Tibial artery (tissue), 4 donors: ENCODE results near the gene MAP1LC3B.
"Not testable (repeated sequence)": the region's sequence is repeated elsewhere in the genome, so short reads cannot be mapped to it uniquely, and the experiment has no call there.

ENCODE experiments used
- DNase-seq, 2 donors: peaks; one replicate each; pipeline ENCODE4 v3.0.0-alpha.2; 2019
- H3K27ac ChIP-seq, 2 donors: fragments of 200-600 bp; sonication (generic) in 1 of 2; 1 replicate in 1 of 2; 2 replicates in 1 of 2; pipeline ENCODE4 v1.5.1; 2018 to 2019; ENCODE audit warnings: mild to moderate bottlenecking in 1 of 2
- H3K27me3 ChIP-seq, 2 donors: fragments of 200-600 bp; sonication (generic) in 1 of 2; one replicate each; pipeline versions ENCODE4 v1.5.1 to v1.6.0; 2016 to 2019
- H3K36me3 ChIP-seq, 3 donors: fragments of 200-600 bp; sonication (generic) in 2 of 3; one replicate each; pipeline ENCODE4 v1.5.1; 2016 to 2019; ENCODE audit warnings: mild to moderate bottlenecking in 2 of 3
- H3K4me1 ChIP-seq, 4 donors: fragments of 200-600 bp; sonication (generic) in 2 of 4; 1 replicate in 3 of 4; 2 replicates in 1 of 4; pipeline ENCODE4 v1.5.1; 2016 to 2019
- H3K4me3 ChIP-seq, 2 donors: fragments of 200-600 bp; sonication (generic) in 1 of 2; 1 replicate in 1 of 2; 2 replicates in 1 of 2; pipeline ENCODE4 v1.5.1; 2018 to 2019; ENCODE audit warnings: mild to moderate bottlenecking in 2 of 2
- H3K9me3 ChIP-seq, 3 donors: fragments of 200-600 bp; sonication (generic) in 1 of 3; one replicate each; pipeline ENCODE4 v1.5.1; 2016 to 2019
- intact Hi-C: fragments of 100-400 bp; cut with DNase I; formaldehyde crosslinking; loops from one replicate; pipeline ENCODE4 v1.15.0; 2023; ENCODE audit warnings: low total_unique reads
- TF ChIP-seq, protein P1 (sequence below), 2 experiments: fragments of 200-600 bp in 1 of 2; fragments of 450-650 bp in 1 of 2; IDR thresholded peaks; one replicate each; pipeline ENCODE4 v1.5.1; 2017 to 2019; ENCODE audit warnings: antibody characterized with exemption in 2 of 2, mild to moderate bottlenecking in 1 of 2, moderate library complexity in 1 of 2

Gene MAP1LC3B

DNA sequence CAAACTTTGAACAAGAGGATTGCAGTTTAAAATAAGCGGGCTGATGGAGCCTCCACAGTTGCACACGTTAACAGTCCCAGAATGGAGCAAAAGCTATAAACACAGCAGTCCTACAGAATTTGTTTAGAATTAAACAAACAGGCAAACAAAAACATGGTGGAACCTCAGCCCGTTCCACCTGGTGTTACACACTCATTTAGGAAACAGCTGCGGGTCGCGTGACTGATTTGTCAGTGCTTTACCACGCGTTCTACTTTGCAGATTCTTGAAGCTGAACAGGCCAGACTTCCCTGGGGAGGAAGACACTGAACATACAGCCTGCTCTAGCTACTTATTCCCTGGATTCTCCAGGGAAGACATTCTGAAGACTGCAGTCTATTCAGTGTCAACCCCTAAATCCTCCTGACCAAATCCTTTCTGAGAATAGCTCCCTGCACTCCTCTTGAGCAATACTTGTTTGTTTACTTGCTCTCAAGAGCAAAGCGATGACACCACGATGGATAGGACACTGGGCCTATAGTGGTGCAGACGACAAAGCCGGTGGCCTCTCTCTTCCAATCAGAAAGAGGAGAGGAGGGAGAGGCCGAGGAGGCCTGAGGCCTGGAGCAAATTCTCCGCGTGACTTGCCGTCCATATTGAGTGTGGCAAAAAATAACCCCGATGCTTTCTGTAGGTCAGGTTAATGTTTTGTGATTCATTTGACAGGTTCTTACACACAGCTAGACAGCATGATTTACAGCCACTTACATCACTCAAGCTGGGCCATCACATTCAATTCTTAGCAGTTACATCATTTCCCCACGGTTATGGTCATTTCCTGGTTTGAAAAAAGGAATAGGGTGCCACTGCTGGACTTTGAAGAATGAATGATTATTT lies 4.0 kb upstream of the MAP1LC3B start:
- TF ChIP-seq, protein P1, sequence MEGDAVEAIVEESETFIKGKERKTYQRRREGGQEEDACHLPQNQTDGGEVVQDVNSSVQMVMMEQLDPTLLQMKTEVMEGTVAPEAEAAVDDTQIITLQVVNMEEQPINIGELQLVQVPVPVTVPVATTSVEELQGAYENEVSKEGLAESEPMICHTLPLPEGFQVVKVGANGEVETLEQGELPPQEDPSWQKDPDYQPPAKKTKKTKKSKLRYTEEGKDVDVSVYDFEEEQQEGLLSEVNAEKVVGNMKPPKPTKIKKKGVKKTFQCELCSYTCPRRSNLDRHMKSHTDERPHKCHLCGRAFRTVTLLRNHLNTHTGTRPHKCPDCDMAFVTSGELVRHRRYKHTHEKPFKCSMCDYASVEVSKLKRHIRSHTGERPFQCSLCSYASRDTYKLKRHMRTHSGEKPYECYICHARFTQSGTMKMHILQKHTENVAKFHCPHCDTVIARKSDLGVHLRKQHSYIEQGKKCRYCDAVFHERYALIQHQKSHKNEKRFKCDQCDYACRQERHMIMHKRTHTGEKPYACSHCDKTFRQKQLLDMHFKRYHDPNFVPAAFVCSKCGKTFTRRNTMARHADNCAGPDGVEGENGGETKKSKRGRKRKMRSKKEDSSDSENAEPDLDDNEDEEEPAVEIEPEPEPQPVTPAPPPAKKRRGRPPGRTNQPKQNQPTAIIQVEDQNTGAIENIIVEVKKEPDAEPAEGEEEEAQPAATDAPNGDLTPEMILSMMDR (IDR thresholded peaks at IDR 0.05), result no peak
- Histone ChIP-seq H3K27me3 (no peaks in the 10 kb centered on the region), H3K4me1 (peaks cover 0 to 34% (median 20%) of the 10 kb centered on the region in 4 donors), H3K9me3 (no peaks in the 10 kb centered on the region), H3K36me3 (no peaks in the 10 kb centered on the region), H3K27ac (peak overlapping the region; percentile 82 to 84), H3K4me3 (peak overlapping the region; percentile 12 to 19)
- DNase-seq, result peak; percentile 96 to 98
- intact Hi-C loops, result loop anchor here (10.0 kb wide), 1 partner anchor 1833 kb away; no protein-coding TSS in a partner anchor

DNA sequence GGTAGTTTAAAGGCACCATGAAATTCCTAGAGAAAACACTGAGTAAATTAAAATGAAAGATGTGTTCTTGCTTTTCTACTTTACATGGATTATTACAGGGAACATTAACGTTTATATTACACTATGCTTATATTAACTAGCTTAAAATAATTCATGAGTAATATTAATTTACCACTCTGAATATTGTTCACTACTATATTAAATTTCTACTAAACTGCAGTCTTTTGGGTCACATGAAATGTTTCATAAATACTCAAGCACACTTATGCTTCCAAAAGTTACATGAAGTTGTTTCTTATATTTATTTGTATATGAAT lies 3.4 kb upstream of the MAP1LC3B start:
- DNase-seq, result no peak
- Histone ChIP-seq H3K27ac (peak overlapping the region; percentile 82 to 84), H3K4me1 (peaks cover 0 to 39% (median 25%) of the 10 kb centered on the region in 4 donors), H3K4me3 (no peak overlapping the region), H3K9me3 (no peaks in the 10 kb centered on the region), H3K36me3 (no peaks in the 10 kb centered on the region), H3K27me3 (no peaks in the 10 kb centered on the region)
- TF ChIP-seq, protein P1 (IDR thresholded peaks at IDR 0.05), result no peak
- intact Hi-C loops, result loop anchor here (10.0 kb wide), 1 partner anchor 1834 kb away; no protein-coding TSS in a partner anchor

DNA sequence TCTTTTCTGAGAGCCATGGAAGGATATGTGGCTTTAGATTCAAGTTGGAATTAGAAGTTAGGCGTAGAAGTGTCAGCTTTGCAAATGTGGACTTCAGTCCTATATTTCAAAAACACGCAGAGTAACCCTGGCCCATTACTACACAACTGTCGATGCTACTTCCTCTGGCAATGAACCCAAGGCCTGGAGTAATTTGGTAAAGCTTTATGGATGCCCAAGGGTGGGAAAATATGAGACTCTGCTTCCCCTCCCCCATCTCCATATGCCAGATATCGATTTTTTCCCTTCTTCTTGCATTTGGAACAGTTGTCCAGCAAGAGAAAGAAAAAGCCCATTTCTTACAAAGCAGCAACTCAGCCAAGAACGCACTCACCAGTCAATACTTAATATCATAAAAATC lies 2.9 kb upstream of the MAP1LC3B start:
- Histone ChIP-seq H3K36me3 (no peaks in the 10 kb centered on the region), H3K27ac (peak overlapping the region in 1 of 2 donors; percentile 82), H3K27me3 (no peaks in the 10 kb centered on the region), H3K4me1 (peaks cover 0 to 44% (median 30%) of the 10 kb centered on the region in 4 donors), H3K9me3 (no peaks in the 10 kb centered on the region), H3K4me3 (no peak overlapping the region)
- TF ChIP-seq, protein P1 (IDR thresholded peaks at IDR 0.05), result no peak
- intact Hi-C loops, result loop anchor here (10.0 kb wide), 1 partner anchor 1834 kb away; no protein-coding TSS in a partner anchor
- no peak for DNase-seq

DNA sequence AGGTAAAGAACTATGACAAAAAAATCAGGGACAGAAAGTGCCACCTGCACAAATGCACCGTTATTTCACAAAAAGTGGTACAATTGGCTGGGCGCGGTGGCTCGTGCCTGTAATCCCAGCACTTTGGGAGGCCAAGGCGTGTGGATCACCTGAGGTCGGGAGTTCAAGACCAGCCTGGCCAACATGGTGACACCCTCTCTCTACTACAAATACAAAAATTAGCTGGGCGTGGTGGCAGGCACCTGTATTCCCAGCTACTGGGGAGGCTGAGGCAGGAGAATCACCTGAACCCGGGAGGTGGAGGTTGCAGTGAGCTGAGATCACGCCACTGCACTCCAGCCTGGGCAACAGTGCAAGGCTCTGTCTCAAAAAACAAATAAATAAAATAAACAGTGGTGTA lies 2.2 kb upstream of the MAP1LC3B start:
- intact Hi-C loops, result loop anchor here (10.0 kb wide), 2 partner anchors 165 to 1835 kb away; no protein-coding TSS in a partner anchor
- H3K27me3 ChIP-seq, H3K9me3 ChIP-seq, H3K36me3 ChIP-seq, H3K4me3 ChIP-seq, H3K27ac ChIP-seq: not testable (repeated sequence)
- peaks cover 0 to 45% (median 31%) of the 10 kb centered on the region in 4 donors for H3K4me1 ChIP-seq
- peak in 1 of 2 donors; percentile 34 for DNase-seq

DNA sequence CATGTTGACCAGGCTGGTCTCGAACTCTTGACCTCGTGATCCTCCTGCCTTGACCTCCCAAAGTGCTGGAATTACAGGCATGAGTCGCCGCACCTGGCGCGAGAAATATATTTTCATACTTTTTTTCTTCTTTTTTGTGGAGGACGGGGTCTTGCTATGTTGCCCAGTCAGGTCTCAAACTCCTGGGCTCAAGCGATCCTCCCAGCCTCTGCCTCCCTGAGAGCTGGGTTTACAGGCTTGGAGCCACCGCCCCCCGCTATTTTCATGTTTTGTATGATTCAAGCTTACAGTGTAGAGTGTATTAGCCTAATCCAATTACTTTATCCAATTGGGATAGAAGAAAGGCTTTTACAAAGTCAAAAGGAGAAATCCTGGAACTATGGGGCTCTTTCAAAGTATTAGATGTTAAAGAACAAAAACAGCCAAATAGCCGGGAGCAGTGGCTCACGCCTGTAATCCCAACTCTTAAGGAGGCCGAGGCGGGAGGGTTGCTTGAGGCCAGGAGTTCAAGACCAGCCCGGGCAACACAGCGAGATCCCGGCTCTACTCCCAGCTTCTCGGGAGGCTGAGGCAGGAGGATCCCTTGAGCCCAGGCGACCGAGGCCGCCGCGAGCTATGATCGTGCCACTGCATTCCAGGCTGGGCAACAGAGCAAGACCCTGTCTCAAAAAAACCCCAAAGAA lies 1.4 kb upstream of the MAP1LC3B start:
- intact Hi-C loops, result loop anchor here (10.0 kb wide), 1 partner anchor 164 kb away; no protein-coding TSS in a partner anchor
- Histone ChIP-seq H3K4me3 (peak overlapping the region in 1 of 2 donors; percentile 68), H3K4me1 (peaks cover 0 to 50% (median 31%) of the 10 kb centered on the region in 4 donors), H3K27me3 (no peaks in the 10 kb centered on the region), H3K36me3 (no peaks in the 10 kb centered on the region), H3K9me3 (no peaks in the 10 kb centered on the region), H3K27ac (peak overlapping the region; percentile 94 to 99)
- DNase-seq, result peak in 1 of 2 donors; percentile 68
- TF ChIP-seq, protein P1 (IDR thresholded peaks at IDR 0.05), result no peak
